Measurements from ENCODE around the gene C4orf50. TPM values are rescaled to one million over a fixed set of nuclear protein-coding genes. Genes with fewer than 3 reads are reported as not detected.

The C4orf50 gene
- total and polyA plus RNA-seq, 2 donors (not counting 1 experiment from before 2014, with no cell fraction given) = 0.02 TPM; not detected in 1

- 32% methylated on average over 7 of the region's 8 CpGs for WGBS (ENCODE audit: insufficient coverage)
- peak overlapping the region; percentile 32 for H3K4me3 Mint-ChIP-seq
- Histone ChIP-seq H3K4me3 (ENCODE audit: control extremely low read depth in 1 of 5, extremely low read depth in 1 of 5, insufficient read depth in 1 of 5, low read depth in 2 of 5, low read length in 4 of 5) (no peak overlapping the region), H3K4me2 (replicated peaks; ENCODE audit: low read depth, low read length, poor library complexity, severe bottlenecking) (peak overlapping the region; percentile 42), H3K9ac (ENCODE audit: low read length) (no peak overlapping the region), H3K27me3 (replicated peaks in 1 of 4; ENCODE audit: control extremely low read depth in 1 of 4, control insufficient read depth in 3 of 4, insufficient read depth in 4 of 4, low read length in 3 of 4) (peaks cover 0 to 68% (median 37%) of the 10 kb centered on the region in 4 experiments), H3K36me3 (replicated peaks in 1 of 2; ENCODE audit: control extremely low read depth in 1 of 2, control insufficient read depth in 1 of 2, extremely low read depth in 1 of 2, insufficient read depth in 2 of 2, low read length in 1 of 2) (no peaks in the 10 kb centered on the region), H3K27ac (ENCODE audit: low read length in 2 of 2) (no peak overlapping the region), H3K9me3 (ENCODE audit: control extremely low read depth in 1 of 3, control insufficient read depth in 2 of 3, insufficient read depth in 1 of 3, low read length in 2 of 3) (peaks cover 0 to 54% (median 0%) of the 10 kb centered on the region in 3 donors), H4K20me1 (ENCODE audit: control insufficient read depth, insufficient read depth, low read length, poor library complexity, severe bottlenecking) (no peaks in the 10 kb centered on the region), H2AFZ (ENCODE audit: insufficient read depth, low read depth, low read length, poor library complexity, severe bottlenecking) (no peak overlapping the region), H3K79me2 (ENCODE audit: control insufficient read depth, insufficient read depth, low read length) (no peaks in the 10 kb centered on the region), H3K4me1 (ENCODE audit: control insufficient read depth in 2 of 2, insufficient read depth in 2 of 2, low read length in 2 of 2) (peaks cover 41 to 45% of the 10 kb centered on the region in 2 donors)
- DNase-seq (no peak), ATAC-seq (ENCODE audit: low read depth) (no peak)
- no peak overlapping the region for H3K27ac Mint-ChIP-seq
- peaks cover 39% of the 10 kb centered on the region for H3K4me1 Mint-ChIP-seq
- no peaks in the 10 kb centered on the region for H3K9me3 Mint-ChIP-seq (ENCODE audit: insufficient read depth)
- intact Hi-C loops (cut with micrococcal nuclease) = no loop called here
- CTCF ChIA-PET = interaction anchor here (0.6 kb wide), 1 partner anchor 137 kb away, joined by 3 read pairs; no protein-coding TSS in a partner anchor
- TF ChIP-seq CTCF (IDR thresholded peaks at IDR 0.05) (no peak), EZH2 (IDR thresholded peaks at IDR 0.05; ENCODE audit: borderline replicate concordance, insufficient read depth, low read depth, low read length, poor library complexity, severe bottlenecking) (no peak)
- POLR2A ChIA-PET = no interaction called here
- H3K27me3 Mint-ChIP-seq = peaks cover 50% of the 10 kb centered on the region
Observed at GRCh38 chr4:5889002-5889696, 129.1 kb downstream of the C4orf50 start.

GRCh38 chr4:5888222-5889001 lies 129.8 kb downstream of the C4orf50 start:
- POLR2A ChIA-PET = no interaction called here
- Mint-ChIP-seq H3K4me1 (peaks cover 42% of the 10 kb centered on the region), H3K4me3 (peak overlapping the region; percentile 32)

More at GRCh38 chr4:5888222-5889001, 129.8 kb downstream of the C4orf50 start:
- Mint-ChIP-seq H3K27me3 (peaks cover 43% of the 10 kb centered on the region), H3K9me3 (ENCODE audit: insufficient read depth) (no peaks in the 10 kb centered on the region), H3K27ac (no peak overlapping the region)
- H3K9ac ChIP-seq (ENCODE audit: low read length) = no peak overlapping the region
- no peaks in the 10 kb centered on the region for H3K79me2 ChIP-seq (ENCODE audit: control insufficient read depth, insufficient read depth, low read length)
- intact Hi-C loops (cut with micrococcal nuclease) = no loop called here
- peak overlapping the region; percentile 55 for H3K4me2 ChIP-seq (replicated peaks; ENCODE audit: low read depth, low read length, poor library complexity, severe bottlenecking)
- TF ChIP-seq EZH2 (IDR thresholded peaks at IDR 0.05; ENCODE audit: borderline replicate concordance, insufficient read depth, low read depth, low read length, poor library complexity, severe bottlenecking) = no peak
- no peak for TF ChIP-seq CTCF (IDR thresholded peaks at IDR 0.05)
- ATAC-seq (ENCODE audit: low read depth) = no peak
- H4K20me1 ChIP-seq (ENCODE audit: control insufficient read depth, insufficient read depth, low read length, poor library complexity, severe bottlenecking) = no peaks in the 10 kb centered on the region
- no peak overlapping the region for H3K27ac ChIP-seq (ENCODE audit: low read length in 2 of 2)
- no peak overlapping the region for H2AFZ ChIP-seq (ENCODE audit: insufficient read depth, low read depth, low read length, poor library complexity, severe bottlenecking)
- H3K36me3 ChIP-seq (replicated peaks in 1 of 2; ENCODE audit: control extremely low read depth in 1 of 2, control insufficient read depth in 1 of 2, extremely low read depth in 1 of 2, insufficient read depth in 2 of 2, low read length in 1 of 2) = no peaks in the 10 kb centered on the region
- no peak overlapping the region for H3K4me3 ChIP-seq (ENCODE audit: control extremely low read depth in 1 of 5, extremely low read depth in 1 of 5, insufficient read depth in 1 of 5, low read depth in 2 of 5, low read length in 4 of 5)
- 3% methylated on average over 57 of the region's 81 CpGs for WGBS (ENCODE audit: insufficient coverage)
- peaks cover 0 to 51% (median 0%) of the 10 kb centered on the region in 3 donors for H3K9me3 ChIP-seq (ENCODE audit: control extremely low read depth in 1 of 3, control insufficient read depth in 2 of 3, insufficient read depth in 1 of 3, low read length in 2 of 3)
- peaks cover 0 to 61% (median 33%) of the 10 kb centered on the region in 4 experiments for H3K27me3 ChIP-seq (replicated peaks in 1 of 4; ENCODE audit: control extremely low read depth in 1 of 4, control insufficient read depth in 3 of 4, insufficient read depth in 4 of 4, low read length in 3 of 4)
- DNase-seq = no peak
- peaks cover 45 to 48% of the 10 kb centered on the region in 2 donors for H3K4me1 ChIP-seq (ENCODE audit: control insufficient read depth in 2 of 2, insufficient read depth in 2 of 2, low read length in 2 of 2)
- CTCF ChIA-PET = no interaction called here
